A204.1 (cell line): ENCODE data around the gene UBIAD1.
"Not testable (repeated sequence)": the region's sequence is repeated elsewhere in the genome, so short reads cannot be mapped to it uniquely, and the experiment has no call there.

Experiments
- FAIRE-seq: peaks from 2 replicates; lab custom pipeline; 2012; peaks lifted over from hg19 to GRCh38; lab: Jason Lieb, UNC

Gene UBIAD1

GRCh38 chr1:11280719-11281376 lies 7.8 kb downstream of the UBIAD1 start:
- no peak for FAIRE-seq

DNA sequence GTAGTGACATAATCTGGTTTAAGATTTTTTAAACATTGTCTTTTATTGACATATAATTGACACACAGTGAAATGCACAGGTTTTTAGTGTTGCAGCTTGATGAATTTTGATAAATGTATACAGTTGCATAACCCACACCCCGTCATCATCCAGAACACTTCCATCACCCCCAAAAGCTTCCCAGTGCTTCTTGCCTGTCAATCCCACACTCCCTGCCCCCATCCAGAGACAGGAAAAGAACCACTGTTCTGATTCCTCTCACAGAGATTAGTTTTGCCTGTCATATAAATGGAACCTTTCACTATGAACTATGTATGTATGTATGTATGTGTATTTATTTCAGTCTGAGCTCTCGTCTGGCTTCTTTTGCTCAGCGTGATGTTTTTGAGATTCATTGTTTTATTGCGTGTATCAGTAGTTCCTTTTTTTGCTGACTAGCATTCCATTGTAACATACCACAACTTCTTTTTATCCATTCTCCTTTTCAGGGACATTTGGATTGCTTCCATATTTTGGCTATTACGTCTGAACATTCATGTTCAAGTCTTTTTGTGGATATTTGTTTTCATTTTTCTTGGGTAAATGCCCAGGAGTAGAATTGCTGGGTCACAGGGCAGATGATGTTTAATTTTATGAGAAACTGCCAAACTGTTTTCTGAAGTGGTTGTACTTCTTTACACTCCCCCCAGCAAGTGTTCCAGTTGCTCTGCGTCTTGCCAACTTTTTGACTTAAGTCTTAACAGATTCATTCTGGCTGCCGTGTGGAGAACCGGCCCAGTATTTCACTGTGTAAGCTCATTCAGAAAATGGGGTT lies 8.7 kb downstream of the UBIAD1 start:
- FAIRE-seq, result no peak

DNA sequence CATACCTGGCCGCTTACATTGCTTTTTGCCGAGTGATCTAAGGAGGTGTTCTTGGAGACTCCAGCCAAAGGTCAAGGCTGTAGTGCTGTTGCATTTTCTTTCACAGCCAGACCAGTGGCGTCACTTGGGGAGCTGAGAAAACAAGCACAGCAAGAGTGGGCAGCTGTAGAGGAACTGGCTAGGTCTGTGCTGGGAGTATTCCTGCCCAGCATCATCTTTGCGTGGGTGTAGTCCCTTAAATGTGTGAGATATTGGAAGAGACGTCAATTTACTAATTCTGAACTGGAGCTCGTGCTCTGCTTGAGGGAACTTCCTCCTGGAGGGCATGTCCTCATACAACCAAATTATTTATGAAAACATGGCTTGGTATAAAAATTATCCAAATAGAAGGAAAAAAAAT lies 10.2 kb downstream of the UBIAD1 start:
- no peak for FAIRE-seq

DNA sequence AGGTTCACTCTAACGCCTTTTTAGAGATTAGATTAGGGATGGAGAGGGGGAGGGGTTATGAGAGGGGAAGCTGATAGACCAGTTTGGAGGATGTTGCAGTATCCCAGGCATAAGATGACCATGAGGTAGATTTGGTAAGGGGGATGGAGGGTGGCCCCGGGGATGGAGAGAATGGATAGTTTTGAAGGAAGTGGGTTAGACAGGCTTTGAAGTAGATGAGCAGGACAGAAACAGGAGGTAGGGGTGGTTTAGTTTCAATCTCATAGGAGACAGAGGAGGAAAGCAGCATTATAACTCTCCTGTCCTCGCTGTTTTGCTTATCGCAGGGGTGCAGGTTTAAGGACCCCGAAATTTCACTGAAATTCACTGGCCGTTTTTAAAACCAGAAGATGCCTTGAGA lies 11.8 kb downstream of the UBIAD1 start:
- FAIRE-seq, result no peak

GRCh38 chr1:11285883-11286734 lies 13.1 kb downstream of the UBIAD1 start:
- FAIRE-seq, result peak; percentile 82

DNA sequence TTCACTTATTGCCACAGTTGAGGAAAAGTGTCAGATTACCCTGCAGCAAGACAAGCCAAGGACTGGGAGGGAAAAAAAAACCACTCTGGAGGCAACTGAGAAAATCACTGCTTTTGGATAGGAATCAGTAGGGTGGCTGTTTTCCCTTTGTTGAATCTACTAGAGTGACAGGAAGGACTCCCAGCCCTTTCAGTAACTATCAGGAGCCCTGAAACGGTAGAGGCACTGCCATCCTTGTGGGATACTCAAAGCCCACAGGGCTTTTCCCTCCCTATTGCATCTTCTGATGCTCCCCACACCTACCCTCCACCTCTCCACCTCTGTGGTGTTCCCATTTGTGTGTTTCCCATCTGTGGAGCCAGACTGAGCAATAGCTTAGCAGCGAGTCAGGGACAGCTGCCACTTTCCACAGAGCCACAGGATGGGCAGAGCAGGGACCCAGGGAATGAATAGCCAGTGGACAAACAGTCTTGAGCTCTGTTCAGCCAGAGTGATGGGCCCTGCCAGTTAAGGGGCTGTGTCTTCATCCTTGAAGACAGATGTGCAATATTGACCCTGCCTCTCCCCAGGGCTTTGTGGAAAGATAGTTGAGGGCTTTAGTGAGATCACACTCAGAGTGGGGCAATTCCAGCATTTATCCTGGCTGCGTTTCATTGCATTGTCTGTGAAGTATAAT lies 13.9 kb downstream of the UBIAD1 start:
- no peak for FAIRE-seq

- no peak for FAIRE-seq
Measured at GRCh38 chr1:11289064-11289463, 16.1 kb downstream of the UBIAD1 start.

DNA sequence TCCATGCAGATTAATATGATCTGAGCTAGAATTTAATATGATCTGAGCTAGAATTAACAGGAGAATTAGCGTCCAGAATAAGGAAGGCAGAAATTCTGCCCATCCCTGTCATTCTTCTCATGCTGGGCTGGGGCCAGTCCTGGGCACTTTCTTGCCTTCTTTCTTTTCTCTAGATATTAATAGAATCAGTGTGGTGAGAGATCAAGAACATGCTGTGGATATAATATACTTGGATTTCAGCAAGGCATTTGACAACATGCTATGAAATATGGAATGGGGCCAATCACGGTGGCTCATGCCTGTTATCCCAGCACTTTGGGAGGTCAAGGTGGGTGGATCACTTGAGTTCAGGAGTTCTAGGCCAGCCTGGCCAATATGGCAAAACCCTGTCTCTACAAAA lies 18.1 kb downstream of the UBIAD1 start:
- no peak for FAIRE-seq

DNA sequence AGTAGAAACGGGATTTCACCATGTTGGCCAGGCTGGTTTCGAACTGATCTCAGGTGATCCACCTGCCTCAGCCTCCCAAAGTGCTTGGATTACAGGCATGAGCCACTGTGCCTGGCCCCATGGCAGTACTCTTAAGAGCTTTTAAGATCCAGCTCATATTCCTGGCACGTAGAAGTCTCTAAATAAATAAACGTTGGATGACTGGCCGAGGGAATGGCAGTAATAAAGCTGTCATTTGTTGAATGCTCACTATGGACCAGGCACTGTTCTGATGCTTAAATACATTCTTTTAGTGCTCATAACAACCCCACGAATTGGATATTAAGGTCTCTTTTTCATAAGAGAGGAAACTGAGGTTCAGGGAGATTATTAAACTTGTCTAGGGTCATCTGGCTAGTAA lies 20.9 kb downstream of the UBIAD1 start:
- no peak for FAIRE-seq

DNA sequence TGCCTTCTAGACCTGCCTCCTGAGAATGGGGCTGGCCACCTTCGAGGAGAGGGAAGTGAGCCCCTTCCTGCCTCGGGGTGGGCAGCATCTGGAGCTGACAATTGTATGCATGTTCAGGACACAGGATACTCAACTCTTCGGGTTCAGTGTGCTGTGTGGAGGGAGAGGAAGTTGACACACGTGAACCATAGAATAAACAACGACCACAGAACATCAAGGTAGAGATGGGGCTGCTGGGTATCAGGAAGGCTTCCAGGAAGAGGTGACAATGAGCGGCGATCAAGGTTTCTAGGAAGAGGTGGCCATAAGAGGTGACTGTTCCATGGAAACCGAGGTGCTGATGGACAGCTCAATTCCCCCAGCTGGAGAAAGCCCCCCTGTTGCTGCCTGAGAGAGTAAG lies 22.0 kb downstream of the UBIAD1 start:
- no peak for FAIRE-seq

DNA sequence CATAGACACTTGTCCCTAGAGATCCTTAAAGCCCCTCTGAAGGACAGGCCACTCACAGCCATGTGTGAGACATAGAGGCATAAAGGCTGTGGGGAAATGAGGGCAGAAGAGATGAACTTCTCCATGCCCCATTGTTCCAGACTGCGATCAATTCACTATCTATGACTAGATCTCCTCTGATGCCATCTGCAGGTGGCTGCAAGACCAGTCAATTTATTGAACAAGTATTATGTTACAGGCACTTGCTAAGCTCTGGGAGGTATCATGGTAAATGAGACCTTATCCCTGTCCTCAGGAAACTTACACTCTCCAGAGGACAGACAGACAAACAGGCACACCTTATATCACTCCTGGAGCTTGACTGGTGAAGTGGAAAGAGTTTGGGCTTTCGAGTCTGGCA lies 22.9 kb downstream of the UBIAD1 start:
- FAIRE-seq, result no peak

GRCh38 chr1:11297774-11298173 lies 24.8 kb downstream of the UBIAD1 start:
- FAIRE-seq, result not testable (repeated sequence)

DNA sequence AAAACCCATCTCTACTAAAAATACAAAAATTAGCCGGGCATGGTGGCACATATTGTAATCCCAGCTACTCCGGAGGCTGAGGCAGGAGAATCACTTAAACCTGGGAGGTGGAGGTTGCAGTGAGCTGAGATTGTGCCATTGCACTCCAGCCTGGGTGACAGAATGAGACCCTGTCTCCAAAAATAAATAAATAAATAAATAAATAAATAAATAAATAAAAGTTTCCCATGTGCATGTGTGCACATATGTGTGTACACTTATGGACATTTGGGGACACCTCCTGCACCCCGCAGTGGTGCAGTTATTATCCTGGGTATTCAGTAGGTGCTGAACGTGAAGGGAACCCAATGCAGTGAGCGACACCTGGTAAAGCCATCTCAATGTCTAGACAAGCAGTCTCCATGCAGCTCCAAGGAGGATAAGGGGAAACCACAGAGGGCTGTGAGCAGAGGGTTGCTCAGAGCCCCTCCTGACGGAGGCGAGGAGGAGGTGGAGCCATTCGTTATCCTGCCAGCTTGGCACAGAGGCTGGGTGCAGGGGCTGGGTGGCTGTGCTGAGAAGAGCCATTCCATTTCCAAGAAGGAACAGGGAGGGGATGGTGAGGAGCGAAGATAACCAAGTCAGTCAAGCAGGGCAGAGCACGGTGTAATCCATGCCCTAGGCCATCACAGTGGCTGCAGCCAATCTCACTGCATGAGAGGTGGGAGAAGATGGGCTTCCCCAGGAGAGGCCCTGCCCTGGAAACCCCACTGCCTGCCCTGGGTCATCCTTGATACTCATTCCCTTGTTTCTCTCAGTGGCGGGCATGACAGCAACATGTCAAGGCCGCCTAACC lies 25.6 kb downstream of the UBIAD1 start:
- no peak for FAIRE-seq

DNA sequence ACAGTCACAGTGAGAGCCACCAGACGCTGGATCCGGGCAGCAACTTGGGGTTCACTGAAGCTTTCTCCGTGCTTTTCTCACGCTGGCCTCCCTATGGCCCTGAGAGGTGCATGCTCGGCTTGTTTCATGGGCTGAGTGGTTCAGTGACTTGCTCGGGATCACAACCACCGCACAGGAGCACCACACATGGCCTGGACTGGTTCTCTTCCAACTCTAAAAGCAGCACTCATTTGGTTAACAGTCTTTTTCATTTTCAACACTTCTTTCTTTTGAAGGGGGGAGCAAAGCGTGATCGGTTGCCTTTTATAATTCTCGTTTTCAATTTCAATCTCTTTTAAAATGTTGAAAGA lies 26.2 kb downstream of the UBIAD1 start:
- no peak for FAIRE-seq

GRCh38 chr1:11301601-11302000 lies 28.6 kb downstream of the UBIAD1 start:
- FAIRE-seq, result no peak

DNA sequence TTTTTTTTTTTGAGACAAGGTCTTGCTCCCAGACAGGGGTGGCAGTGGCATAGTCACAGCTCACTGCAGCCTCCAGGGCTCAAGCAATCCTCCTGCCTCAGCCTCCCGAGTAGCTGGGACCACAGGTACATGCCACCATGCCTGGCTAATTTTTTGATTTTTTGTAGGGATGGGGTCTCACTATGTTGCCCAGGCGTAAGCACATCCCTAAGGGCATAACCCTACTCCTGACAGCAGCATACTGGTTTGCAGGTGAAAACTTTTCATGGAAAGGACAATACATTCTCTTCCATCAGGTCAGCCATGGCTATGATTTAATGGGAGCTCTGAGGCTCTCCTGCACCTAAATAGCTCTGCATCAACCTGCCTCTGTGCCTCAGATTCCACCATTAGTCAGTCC lies 29.4 kb downstream of the UBIAD1 start:
- no peak for FAIRE-seq

- not testable (repeated sequence) for FAIRE-seq
Measured at GRCh38 chr1:11305516-11305915, 32.5 kb downstream of the UBIAD1 start.

- FAIRE-seq, result no peak
Measured at GRCh38 chr1:11307852-11308251, 34.9 kb downstream of the UBIAD1 start.

DNA sequence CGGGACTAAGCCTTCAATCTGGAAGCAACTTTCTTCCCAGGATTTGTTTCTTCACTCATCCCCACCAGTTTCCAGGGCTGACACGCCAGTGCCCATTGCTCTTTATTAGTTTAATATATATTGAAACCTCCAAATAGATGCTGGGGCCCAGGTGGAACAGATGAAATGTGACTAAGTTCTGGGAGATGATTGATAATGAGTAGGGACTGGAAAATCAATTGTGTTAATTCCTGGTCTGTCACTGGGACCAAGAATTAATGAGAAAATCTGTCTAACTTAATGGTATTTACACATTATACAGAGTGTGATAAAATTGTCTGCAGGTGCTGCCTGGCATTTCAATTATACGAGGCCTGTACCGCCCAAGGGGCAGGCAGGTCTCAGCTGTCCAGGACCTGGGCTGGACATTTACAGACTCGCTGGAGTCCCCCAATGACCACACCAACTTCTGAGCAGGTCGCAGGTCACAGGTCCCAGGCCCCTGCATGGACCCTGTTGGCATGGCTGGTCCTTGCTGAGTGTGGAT lies 35.8 kb downstream of the UBIAD1 start:
- no peak for FAIRE-seq

- no peak for FAIRE-seq
Measured at GRCh38 chr1:11309385-11309784, 36.4 kb downstream of the UBIAD1 start.
